HG03064 (cell line): ENCODE data around the gene SLC25A48.
"Not testable (repeated sequence)": the region's sequence is repeated elsewhere in the genome, so short reads cannot be mapped to it uniquely, and the experiment has no call there.

ENCODE experiments used
- ATAC-seq: cut with Tn5 transposase; IDR thresholded peaks from one replicate; pipeline ENCODE4 v1.9.1; 2021; ENCODE audit warnings: low read depth; ENCODE audit not compliant: unreplicated experiment

SLC25A48 gene

DNA sequence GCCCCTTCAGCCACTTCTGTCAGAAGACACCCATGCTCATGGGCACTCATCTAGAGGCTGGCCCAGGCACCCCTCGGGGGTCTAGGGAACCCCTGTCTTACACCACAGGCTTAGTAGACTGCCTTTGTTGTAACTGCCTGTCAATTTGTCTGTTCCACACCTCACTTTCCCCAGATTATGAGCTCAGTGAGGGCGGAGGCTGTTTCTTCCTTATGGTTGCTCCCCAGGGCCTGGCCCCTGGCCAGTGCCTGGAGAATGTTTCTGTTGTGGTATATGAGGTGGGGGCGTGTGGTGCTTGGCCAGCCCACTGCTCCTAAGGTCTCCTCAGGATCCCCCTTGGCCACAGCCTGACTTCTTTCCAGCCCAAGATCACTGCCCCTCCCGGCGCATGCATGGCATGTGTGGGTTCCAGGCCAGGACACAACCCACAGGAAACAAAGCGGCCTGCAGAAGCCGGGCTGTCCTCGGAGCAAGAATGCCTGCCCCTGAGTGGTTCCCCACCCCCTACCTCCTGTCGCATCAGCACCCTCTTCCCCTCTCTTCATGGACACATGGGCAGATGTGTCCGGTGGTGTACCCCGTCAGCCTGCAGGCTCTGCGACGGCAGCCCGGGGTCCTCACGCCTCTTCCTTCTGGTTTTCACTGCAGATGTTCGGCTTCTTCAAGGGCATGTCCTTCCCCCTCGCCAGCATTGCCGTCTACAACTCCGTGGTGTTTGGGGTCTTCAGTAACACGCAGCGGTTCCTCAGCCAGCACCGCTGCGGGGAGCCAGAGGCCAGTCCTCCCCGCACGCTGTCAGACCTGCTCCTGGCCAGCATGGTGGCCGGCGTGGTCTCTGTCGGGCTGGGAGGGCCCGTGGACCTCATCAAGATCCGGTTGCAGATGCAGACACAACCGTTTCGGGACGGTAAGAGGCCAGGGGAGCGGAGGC, 17.7 kb downstream of the SLC25A48 start:
- no peak for ATAC-seq

DNA sequence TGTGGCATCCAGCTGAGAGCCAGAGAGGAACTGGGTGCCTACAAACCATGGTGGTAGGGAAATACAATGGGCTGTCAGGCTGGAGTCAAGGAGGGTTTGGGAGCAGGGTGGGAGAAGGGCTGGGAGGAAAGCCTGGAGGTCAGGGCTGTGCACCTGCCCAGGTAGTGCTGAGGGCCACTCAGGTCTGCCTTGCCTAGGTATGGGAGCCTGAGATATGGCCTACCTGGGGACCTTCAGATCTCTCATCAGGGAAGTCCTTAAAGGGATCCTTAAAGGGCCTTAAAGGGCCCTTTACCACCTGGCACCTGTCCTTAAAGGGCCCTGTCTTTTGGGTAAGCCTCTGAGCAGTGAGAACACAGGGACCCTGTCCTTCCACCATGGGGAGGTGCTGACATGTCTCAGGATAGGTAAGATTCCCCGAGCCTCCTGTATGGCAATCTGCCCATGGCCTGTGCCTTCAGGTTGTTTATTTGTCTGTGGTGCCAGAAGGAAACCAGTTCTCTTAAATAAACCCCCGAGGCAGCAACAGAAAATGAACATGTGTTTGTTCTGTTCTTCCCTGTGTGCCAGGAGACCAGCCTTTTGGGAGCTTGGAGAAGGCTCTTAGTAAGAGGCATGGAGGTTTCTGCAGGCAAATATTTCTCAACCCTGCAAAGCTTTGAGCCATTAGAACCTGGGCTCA, 23.3 kb downstream of the SLC25A48 start:
- no peak for ATAC-seq

DNA sequence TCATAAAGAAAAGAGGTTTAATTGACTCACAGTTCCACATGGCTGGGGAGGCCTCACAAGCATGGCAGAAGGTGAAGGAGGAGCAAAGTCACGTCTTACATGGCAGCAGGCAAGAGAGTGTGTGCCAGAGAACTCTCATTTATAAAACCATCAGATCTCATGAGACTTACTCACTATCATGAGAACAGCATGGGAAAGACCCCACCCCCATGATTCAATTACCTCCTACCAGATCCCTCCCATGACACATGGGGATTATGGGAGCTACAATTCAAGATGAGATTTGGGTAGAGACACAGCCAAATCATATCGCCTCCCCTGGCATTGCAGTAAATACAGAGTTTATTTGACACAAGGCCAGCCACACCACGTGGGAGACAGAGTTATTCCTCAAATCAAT, 24.7 kb downstream of the SLC25A48 start:
- not testable (repeated sequence) for ATAC-seq

DNA sequence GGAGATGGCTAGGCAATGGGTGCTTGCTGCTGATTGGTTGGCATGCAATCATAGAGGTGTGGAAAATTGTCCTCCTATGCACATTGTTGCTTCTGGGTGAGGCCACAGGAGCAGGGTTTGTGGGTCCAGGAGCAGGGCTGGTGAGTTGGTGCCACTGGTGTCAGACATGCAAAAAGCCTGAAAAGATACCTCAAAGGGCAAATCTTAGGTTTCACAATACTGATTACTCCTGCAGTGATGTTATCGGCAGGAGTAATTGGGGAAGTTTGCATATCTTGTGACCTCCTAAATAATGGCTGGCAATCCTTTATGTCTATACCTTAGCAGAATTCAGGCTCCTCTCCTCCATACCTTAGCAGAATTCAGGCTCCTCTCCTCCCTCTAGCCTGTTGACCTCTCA, 25.2 kb downstream of the SLC25A48 start:
- ATAC-seq: no peak

DNA sequence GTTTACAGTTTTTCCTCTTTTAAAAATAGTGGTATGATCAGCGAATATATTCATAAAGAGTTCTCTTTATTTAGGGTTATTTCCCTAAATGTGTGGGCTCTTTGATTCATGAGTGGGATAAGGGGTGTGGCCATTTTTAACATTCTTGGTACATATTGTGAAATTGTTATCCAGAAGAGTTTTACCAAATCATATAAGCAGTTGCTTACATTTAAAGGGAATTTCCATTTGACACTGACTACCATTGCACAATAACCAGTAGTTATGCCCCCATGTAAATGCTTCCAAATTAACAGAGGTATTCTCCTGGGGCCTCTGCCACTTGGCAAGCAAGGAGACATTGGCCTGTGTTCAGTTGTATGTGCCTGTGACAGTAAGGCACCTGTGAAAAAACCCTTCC, 27.2 kb downstream of the SLC25A48 start:
- ATAC-seq: no peak

DNA sequence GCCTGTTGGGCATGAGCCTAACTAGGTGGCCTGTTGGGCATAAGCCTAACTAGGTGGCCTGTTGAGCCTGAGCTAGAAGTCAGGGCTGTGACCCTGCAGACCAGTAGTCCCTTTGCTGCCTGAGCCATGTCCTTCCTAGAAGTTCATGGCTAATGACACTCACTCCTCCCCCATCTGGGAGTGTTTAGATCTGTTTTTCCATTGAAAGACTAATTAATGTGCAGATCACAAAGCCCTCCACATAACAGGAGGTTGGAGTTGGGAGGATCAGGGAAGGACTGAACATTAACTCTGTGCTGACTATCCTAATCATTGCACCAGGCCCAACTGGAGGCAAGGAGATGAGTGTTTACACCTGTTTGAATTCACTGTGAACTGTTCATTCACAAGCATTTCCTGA, 27.6 kb downstream of the SLC25A48 start:
- ATAC-seq: no peak

DNA sequence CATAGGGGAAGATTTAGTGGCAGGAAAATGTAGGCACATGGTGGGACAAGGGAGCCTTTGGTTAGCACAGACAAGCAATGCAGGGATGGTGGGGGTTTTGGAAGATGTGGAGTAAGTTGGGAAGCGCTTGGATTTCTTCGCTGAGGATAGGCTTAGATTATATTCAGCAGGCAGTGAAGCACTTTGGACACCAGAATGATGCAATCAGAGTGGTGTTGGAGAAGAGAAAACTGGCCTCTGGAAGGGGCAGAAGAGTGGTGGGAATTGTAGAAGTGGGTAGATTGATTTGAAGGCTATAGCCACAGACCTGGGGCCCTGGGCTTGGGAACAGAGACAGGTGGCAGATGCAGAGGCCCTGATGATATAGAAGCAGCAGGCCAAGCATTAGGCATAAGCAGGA, 28.3 kb downstream of the SLC25A48 start:
- no peak for ATAC-seq

DNA sequence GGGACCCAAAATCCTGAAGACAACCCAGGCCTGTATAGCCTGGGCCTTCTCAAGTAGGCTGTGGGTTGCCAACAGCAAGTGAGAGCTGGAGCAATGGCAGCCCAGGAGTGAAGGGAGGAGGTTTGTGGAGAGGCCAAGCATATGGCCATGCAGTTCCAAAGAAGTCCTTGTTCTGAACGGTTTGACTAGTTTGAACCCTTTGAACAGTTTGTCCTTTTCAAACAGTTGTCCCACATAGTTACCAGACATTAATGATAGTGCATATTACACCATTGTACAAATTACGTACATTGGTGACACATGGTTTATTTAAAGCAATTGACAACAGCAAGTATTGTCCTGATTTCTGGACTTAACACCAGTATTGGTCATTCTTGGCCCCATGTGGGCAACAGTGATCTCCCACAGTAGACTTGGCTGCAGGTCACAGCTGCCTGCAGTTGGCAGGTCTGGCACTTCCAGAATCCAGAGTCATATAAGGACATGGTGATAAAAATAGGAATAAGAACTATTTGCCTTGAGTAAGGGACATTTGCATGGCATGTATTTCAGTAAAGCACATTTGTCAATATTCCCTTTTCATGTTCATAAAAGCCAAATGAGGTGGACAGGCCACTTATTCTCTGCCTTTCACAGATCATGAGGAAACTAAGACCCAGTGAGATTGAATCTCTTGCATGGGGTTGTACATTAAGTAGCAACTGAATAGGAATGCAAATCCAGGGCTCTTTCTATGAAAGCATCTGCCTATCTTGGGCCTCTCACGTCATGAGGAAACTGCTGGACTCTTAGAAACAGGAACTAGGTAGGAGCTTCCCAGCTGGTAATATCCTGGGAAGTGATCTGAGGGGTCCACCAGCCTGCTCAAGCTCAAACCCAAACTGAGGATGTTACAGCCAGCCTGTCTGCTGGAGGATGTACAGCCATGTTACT, 30.3 kb downstream of the SLC25A48 start:
- ATAC-seq: no peak

DNA sequence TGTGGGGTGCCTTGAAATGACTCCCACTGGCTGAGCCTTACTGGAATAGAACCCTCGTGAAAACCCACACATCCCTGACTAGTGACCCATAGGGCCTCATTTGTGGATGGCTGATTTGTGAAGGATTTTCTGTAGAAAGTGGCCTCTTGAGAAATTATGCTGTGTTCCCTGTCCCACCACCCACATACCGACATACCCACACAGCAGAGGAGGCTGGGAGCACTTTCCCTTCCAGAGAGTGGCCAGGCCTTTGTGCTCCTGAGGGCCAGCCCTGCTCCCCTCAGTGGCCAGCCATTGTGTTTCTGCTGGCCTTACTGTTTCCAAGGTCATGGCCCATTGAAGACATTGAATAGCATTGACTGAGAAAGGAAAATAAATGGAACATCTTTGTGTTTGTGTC, 31.6 kb downstream of the SLC25A48 start:
- no peak for ATAC-seq

DNA sequence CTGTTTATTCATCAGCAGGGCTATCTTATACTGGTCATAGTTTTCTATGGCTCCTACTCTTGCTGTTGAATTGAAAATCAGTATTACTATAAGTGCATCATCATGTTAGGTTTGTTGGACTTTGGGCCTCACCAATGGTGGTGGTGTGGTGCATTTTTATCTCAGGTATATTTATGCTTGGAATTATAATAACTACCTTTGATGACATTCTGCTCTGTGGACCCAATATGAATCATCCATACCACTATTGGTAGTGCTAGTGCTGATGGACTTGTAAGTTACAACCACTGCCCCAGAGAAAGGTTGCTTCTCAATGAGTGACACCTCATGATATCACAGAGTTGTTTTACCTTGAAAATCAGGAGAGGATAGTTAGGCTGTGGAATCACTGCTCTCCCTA, 33.1 kb downstream of the SLC25A48 start:
- ATAC-seq: no peak

DNA sequence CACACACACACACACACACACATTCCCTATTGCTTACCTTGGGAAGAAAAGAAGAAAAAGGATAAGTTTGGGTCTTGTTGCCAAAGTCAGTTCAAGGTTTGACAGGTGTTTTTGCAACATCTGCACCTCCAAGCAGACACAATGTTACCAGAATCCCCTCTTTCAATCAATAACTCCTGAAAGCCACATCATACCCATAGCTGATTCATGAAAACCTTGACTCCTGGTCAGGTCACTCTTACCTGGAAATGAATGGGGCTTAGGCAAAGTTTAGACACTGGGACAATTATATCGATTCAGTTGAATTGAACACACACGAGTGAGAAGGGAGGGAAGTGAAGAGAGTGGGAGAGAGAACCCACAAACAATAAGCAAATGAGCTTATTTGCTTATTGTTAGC, 34.2 kb downstream of the SLC25A48 start:
- no peak for ATAC-seq

DNA sequence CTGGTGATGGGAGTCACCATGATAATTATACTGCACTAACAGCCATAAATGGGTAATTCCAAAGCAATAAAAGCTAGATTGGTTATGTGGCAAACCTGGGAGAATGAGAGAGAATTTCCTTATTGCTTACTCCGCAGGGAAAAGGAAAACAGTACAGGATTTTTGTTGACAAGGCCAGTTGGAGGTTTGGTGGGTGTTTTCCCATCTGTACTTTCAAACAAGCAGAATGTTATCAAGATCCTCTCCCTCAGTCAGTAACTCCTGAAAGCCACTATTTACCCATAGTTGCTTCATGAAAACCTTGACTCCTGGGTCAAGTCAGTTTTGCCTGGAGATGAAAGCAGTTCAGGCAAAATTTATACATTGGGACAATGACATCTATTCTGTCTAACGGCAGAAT, 34.8 kb downstream of the SLC25A48 start:
- no peak for ATAC-seq

DNA sequence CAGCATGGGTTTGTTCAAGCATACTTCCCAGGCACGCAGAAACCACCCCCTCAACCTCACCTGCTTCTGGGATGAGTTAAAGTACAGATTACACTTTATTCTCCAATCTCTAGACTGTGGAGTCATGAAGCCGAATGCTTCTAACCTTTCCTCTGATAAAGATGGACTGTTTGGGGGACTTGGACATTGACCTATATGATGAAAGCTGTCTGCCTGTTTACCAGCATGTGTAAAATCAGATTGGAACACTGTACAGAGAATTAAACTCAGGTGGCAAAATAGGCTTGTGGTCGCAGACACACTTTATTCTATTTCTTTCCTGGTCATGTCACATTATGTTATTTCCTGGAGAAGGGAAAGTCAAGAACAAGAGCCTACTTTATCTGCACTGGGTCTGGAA, 35.5 kb downstream of the SLC25A48 start:
- no peak for ATAC-seq

DNA sequence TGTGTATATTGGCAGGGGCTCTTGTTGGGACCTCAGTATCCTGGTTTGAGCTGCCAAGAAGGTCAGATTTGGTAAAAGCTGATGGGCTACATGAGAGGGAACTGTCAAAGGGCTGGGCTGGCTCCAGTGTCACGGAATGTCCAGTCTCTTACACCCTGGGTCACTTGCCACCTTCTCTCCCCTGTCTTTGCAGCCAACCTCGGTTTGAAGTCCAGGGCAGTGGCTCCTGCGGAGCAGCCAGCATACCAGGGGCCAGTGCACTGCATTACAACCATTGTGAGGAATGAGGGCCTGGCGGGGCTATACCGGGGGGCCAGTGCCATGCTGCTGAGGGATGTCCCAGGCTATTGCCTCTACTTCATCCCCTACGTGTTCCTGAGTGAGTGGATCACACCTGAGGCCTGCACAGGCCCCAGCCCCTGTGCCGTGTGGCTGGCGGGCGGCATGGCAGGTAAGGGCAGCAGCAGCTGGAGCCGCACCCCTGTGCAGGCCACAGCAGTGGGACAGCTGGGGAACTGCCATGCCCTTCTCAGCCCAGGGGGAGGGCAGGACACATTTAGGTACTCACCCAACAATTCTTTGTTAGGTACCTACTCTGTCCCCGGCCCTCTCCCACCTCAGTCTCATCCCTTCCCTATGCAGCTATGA, 36.9 kb downstream of the SLC25A48 start:
- no peak for ATAC-seq

DNA sequence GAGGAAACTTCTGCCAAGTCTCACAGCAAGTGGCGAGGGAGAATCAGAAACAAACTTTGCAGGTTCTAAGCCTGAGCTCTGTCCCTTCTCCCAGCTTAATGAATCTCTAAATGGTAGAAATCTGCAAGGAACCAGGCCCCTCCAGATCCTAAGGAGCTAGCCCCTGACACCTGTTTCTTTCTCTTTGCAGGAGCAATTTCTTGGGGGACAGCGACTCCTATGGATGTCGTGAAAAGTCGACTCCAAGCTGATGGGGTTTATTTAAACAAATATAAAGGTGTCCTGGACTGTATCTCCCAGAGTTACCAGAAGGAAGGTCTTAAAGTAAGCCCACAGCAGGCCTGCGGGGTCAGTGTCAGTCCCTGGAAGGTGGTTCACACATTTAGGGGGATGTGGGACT, 39.4 kb downstream of the SLC25A48 start:
- ATAC-seq: no peak

DNA sequence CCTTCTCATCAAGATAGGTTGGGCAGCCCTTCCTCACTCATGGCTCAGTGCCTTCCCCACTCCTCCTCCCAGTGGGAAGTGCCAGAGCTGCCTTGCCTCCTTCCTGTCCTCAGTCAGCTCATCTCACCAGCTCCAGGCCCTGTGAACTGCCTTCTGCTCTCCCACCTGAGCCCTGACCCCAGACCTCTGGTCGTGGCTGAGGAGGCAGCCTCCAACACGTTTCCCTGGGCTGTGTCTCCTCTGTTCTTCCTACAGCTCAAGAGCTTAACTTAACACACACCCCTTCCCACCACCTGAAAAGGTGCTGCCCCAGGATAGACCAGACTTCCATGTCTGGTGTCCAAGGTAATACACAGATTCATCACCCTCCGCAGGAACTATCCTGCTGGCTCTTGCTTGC, 40.0 kb downstream of the SLC25A48 start:
- ATAC-seq: no peak

DNA sequence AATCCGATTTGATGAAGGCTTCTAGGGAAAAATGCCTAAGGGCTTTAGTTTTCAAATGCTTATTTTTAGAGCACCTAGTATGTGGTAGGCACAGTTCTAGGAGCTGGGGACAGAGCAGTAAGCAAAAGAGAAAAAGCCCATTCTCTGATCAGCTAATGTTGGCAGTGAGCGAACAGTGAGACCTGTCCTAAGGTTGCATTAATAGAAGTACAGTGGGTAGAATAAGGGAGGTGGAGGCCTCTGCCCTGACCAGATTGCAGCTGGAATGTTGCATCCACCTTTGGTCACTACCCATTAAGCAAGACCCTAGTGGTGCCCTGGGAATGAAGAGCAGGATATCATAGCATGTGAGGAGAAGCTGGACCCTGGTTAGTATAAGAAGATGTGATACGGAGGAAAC, 41.1 kb downstream of the SLC25A48 start:
- ATAC-seq: no peak

DNA sequence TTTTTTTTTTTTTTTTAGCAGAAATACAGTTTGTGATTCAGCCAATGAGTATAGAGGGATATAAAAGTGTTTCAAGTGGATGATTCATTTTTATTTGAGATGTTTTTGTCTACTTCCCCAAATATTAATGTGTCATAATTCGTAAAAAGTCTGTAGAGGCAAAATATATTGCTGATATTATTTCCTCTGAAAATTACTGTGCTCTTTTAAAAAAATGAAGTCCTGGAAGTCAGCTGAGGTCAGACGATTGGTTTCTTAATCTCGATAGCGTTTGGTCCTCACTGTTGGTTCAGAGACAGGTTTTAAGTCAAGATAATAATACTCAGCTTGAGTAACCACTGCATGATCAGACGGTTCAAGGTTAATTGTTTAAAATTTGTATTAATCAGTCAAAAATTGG, 41.7 kb downstream of the SLC25A48 start:
- ATAC-seq: no peak

DNA sequence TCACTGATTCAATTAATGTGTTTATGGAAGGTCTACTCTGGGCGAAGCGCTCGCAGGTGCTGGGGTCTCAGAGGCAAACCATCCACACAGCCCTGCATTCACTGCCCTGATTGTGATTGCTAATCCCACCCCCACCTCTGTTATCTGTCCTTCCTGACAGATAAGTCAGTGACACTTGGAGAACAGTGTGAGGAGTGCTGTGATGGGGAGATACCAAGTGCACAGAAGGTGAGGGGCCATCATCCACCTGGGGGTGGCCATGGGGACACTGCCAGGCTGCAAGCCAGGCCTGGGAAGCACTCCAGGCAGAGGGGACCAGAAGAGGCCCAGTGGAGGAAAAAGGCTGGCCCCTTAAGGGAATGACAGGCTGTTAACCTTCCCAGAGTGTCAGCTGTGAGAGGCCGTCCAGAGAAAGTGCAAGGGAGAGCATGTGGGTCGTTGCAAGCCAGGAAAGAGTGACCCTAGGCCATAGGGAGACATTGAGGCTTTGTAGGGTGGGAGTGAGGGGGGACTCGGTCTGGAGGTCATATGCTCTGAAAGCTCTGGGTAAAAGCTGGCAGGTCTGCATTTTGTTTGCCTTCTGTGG, 43.2 kb downstream of the SLC25A48 start:
- ATAC-seq: no peak

DNA sequence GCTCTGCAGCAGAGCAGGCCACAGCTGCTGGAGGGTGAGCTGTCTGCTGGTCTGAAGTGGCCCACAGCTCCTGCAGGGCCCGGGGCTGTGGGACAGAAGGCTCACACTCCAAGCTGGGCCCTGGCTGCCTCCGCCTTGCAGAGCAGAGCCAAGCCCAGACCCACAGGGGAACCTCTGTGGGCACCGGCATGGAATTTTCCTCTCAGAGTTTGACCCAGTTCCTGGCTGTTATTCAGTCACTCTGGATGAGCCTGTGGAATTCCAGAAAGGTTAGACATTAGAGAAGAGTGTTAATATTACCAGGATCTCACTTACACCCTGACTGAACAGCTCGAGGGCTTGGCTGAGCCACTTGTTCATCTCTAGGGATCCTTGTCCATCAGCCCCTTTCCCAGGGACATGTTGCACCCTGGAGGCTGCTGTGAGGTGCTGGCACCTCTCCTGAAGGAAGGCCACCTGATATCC, 43.7 kb downstream of the SLC25A48 start:
- no peak for ATAC-seq
